Activated T-helper 1 cell treated with anti-CD3 and anti-CD28 coated beads, Interleukin-2, amount 50 U/mL, for 16 hours (primary cell): ENCODE data around the gene ALDOA.
"Not testable (repeated sequence)": the region's sequence is repeated elsewhere in the genome, so short reads cannot be mapped to it uniquely, and the experiment has no call there.

ENCODE experiments used
- DNase-seq, 2 donors: peaks; one replicate each; pipeline ENCODE4 v3.0.0-alpha.2; 2020; ENCODE audit warnings: low read depth in 1 of 2, low spot score in 1 of 2

ALDOA gene

DNA sequence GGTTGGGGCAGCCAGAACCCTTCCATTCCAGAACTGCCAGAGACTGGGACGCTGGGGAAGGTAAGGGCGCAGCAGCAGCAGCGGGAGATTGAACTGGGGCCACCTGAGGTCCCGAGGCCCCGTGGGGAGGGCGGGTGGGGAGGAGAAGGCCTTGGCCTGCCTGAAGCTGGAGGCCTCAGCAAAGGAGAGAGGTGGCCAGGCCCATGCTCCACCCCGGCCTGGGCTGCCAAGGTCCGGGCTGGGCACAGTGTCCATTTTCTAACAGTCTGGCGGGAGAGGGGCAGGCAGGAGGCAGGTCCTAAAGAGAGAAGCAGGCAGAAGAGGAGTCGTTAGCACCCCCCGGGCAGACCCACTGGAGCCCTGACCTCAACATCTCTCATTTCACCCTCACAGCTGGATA is 48.9 kb downstream of the ALDOA start:
- no peak for DNase-seq

DNA sequence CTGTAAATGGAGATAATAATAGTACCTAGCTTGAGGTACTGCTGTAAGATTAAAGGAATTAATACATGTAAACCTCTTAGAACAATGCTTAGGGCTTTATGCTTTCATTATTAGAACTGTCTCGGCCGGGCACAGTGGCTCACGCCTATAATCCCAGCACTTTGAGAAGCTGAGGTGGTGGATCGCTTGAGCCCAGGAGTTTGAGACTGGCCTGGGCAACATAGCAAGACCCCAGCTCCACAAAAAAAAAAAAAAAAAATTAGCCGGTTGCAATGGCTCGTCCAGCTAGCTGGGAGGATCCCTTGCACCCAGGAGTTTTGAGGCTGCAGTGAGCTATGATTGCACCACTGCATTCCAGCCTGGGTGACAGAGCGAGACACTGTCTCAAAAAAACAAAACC is 49.3 kb downstream of the ALDOA start:
- not testable (repeated sequence) for DNase-seq

DNA sequence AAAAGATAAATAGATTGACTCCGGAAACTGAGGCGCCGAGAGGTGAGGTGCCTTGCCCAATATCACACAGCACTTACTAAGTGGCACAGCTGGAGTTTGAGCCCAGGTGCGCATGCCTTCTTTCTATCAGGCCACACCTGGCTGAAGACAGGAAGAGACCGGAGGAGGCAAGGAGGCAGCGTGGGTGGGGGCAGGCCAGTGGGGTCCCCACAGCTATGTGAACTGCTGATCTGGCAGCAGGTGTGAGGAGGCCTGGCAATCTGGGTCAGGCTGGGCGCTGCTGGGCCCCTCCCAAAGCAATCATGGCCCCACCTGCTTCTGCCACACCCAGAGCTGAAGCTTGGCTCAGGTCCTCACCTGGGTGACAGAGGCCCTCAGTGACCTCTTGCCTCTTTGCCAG is 49.7 kb downstream of the ALDOA start:
- DNase-seq: no peak

DNA sequence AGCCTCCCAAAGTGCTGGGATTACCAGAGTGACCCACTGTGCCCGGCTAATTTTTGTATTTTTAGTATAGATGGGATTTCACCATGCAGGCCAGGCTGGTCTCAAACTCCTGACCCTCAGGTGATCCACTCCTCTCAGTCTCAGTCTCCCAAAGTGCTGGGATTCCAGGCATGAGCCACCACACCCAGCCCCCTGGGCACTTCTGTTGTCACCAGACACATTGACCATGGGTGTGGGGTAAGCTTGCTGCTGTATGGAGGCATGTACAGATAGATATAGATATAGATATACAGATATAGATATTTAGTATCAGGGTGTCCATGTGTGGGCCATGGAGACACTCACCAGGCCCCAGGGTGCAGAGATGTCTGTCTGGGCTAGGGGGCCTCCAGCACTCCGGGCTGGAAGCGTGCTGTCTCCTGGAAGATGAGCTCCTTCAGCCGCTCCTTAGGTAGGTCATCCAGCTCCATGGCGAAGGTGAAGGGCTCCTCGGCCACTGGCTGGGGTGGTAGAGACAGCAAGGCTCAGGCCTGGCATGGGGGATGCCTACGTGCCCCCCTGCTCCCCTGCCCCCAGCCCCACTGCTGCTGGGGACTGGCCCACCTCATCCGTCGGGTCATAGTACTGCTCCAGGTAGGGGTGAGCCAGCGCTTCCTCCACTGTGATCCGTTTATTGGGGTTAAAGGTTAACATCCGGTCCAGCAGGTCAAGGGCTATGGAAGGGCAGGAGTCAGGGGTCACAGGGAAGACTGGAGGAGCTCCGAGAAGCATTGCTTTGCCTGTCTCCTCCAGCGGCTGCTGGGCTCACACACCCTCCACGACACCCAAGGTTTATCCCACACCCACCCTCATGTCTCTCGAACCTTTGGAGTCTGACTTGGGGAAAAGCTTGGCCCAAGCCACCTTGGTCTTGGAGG is 51.0 kb downstream of the ALDOA start:
- DNase-seq: no peak

DNA sequence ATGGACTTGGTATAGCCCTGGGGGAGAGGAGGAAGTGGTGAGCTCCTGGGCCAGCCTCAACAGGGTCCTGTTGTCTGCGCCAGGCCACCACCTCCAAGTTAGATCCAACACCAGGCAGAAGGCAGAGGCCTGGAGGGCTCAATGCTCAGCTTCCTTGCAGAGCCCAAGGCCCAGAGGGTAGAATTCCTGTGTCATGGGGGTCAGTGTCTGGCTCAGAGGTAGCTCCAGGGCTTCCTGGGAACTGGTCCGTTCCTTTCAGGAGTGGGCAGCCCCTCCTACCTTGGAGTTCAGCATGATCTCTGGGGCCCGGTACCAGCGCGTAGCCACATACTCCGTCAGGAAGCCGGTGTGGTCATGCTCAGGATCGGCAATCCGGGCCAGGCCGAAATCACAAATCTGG is 52.2 kb downstream of the ALDOA start:
- DNase-seq: no peak

DNA sequence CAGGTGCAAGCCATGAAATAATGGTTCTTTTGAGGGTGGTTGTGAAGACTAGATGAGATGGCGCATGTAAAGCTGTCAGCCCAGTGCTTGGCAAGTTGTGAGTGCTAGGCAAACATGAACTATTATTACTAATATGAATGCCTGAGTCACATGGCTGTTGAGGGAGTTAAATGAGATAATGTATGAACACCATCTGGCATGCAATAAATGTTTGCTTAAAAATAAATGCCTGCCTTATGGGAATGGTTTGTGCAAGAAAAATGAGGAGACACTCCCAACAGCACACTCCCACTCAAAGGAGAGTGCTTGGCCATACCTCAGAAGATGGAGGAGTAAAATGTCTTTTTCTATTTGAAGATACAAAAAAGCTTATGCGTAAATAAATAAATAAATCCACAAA is 53.9 kb downstream of the ALDOA start:
- no peak for DNase-seq
